ENCODE data around the gene NACA2.
"Not testable (repeated sequence)": the region's sequence is repeated elsewhere in the genome, so short reads cannot be mapped to it uniquely, and the experiment has no call there.

Gene NACA2

GRCh38 chr17:61575352-61575975, 15.6 kb downstream of the NACA2 start:
- peak in 1 of 5 experiments; percentile 37 for DNase-seq

GRCh38 chr17:61574542-61575351, 16.3 kb downstream of the NACA2 start:
- DNase-seq: peak in 1 of 5 experiments; percentile 48

- DNase-seq: not testable (repeated sequence)
Observed at GRCh38 chr17:61572547-61572946, 18.5 kb downstream of the NACA2 start.

- DNase-seq: no peak
Observed at GRCh38 chr17:61571624-61572023, 19.4 kb downstream of the NACA2 start.

- DNase-seq: peak in 1 of 5 experiments; percentile 48
Observed at GRCh38 chr17:61570118-61570517, 20.9 kb downstream of the NACA2 start.

- not testable (repeated sequence) for DNase-seq
Observed at GRCh38 chr17:61569525-61569924, 21.5 kb downstream of the NACA2 start.

- DNase-seq: no peak
Observed at GRCh38 chr17:61568219-61569072, 22.6 kb downstream of the NACA2 start.

- DNase-seq: no peak
Observed at GRCh38 chr17:61567045-61567802, 23.8 kb downstream of the NACA2 start.

GRCh38 chr17:61566448-61566847, 24.6 kb downstream of the NACA2 start:
- DNase-seq: not testable (repeated sequence)

GRCh38 chr17:61565850-61566249, 25.2 kb downstream of the NACA2 start:
- DNase-seq: not testable (repeated sequence)

GRCh38 chr17:61565213-61565612, 25.8 kb downstream of the NACA2 start:
- DNase-seq: no peak

GRCh38 chr17:61562287-61562686, 28.7 kb downstream of the NACA2 start:
- DNase-seq: no peak

- DNase-seq: no peak
Observed at GRCh38 chr17:61561354-61561753, 29.7 kb downstream of the NACA2 start.

- no peak for DNase-seq
Observed at GRCh38 chr17:61560071-61560470, 30.9 kb downstream of the NACA2 start.

GRCh38 chr17:61556224-61557188, 34.5 kb downstream of the NACA2 start:
- no peak for DNase-seq

- DNase-seq: peak in 1 of 5 experiments; percentile 92
Observed at GRCh38 chr17:61555127-61555566, 35.9 kb downstream of the NACA2 start.

- no peak for DNase-seq
Observed at GRCh38 chr17:61554209-61554608, 36.8 kb downstream of the NACA2 start.

GRCh38 chr17:61552560-61552959, 38.5 kb downstream of the NACA2 start:
- DNase-seq: not testable (repeated sequence)

GRCh38 chr17:61551255-61551742, 39.7 kb downstream of the NACA2 start:
- peak in 1 of 5 experiments; percentile 46 for DNase-seq

GRCh38 chr17:61547113-61547512, 43.9 kb downstream of the NACA2 start:
- no peak for DNase-seq

Data from T-helper 2 cell (primary cell).